Glomerular visceral epithelial cell (primary cell): ENCODE results near the gene SLC4A1AP.
"Not testable (repeated sequence)": the region's sequence is repeated elsewhere in the genome, so short reads cannot be mapped to it uniquely, and the experiment has no call there.

Source experiments
- DNase-seq: peaks from one replicate; pipeline ENCODE4 v3.0.0-alpha.2; 2016; ENCODE audit errors: extremely low spot score

The SLC4A1AP gene, protein sequence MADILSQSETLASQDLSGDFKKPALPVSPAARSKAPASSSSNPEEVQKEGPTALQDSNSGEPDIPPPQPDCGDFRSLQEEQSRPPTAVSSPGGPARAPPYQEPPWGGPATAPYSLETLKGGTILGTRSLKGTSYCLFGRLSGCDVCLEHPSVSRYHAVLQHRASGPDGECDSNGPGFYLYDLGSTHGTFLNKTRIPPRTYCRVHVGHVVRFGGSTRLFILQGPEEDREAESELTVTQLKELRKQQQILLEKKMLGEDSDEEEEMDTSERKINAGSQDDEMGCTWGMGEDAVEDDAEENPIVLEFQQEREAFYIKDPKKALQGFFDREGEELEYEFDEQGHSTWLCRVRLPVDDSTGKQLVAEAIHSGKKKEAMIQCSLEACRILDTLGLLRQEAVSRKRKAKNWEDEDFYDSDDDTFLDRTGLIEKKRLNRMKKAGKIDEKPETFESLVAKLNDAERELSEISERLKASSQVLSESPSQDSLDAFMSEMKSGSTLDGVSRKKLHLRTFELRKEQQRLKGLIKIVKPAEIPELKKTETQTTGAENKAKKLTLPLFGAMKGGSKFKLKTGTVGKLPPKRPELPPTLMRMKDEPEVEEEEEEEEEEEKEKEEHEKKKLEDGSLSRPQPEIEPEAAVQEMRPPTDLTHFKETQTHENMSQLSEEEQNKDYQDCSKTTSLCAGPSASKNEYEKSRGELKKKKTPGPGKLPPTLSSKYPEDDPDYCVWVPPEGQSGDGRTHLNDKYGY

GRCh38 chr2:27663285-27664153 is at the start of gene SLC4A1AP, which contains the start of gene SUPT7L:
Gene SLC4A1AP (plus strand): TSS chr2:27663889. CDS start chr2:27663915, 26 bp downstream.
Gene SUPT7L (minus strand): TSS chr2:27663614. CDS start chr2:27662192, 1,422 bp downstream.
- DNase-seq: peak; percentile 72

DNA sequence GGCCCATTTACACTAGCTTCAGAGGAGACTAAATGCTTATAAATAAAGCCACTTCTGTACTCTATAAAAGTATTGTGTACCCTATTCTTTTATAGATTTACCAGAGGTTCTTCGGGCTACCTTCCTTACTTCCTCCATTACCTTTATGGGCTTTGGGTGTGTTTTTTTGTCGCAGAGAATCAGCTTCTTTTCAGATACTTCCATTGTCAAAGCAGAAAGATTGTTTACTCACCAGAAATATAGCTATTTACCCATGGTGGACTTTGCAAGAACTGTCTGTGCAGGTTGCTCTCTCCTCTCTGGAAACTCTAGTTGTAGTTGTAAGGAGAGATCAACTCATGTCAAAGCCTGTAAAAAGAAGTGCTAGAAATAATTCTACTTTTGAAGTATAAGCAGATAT is 49.7 kb upstream of the SLC4A1AP start:
- no peak for DNase-seq

GRCh38 chr2:27615316-27615715 is 48.4 kb upstream of the SLC4A1AP start:
- no peak for DNase-seq

DNA sequence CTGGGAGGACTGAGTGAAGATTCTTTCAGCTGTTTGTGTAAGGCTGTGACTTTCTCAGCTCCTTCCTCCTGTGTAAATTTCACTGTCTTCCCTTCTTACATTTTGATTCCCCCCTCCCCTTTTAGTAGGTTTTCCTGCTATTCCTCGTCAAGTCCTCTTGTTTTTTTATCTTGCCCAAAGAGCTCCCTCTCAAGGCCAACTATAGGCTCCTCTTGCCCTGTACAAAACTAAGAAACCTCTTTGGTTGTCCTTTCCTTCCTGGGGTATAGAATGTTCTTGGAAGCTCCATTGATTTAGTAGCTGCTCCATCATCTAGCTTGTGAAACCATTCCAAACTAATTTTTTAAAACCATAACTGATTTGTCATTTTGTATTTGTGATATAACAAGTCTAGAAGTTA is 42.2 kb upstream of the SLC4A1AP start:
- no peak for DNase-seq

DNA sequence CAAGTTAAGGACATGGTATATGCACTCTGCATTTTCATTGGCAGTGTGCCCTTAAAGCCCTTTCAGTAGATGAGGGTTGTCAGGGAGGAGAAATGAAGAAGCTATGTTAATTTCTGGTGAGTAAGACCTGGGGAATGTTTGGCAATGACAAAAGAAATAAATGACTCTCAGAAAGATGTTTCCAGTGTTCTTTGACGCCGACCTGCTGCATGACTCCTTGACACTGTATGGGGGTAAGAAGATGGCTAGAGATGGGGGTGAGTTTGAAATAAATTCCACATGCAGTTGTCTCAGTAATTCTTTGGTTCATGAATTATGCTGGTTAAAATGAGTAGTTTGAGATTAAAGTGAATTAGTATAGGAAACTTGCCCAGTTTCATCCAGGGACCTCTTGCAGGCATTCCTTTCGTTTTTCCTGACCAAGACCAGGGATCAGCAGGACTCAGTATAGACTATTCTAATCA is 40.7 kb upstream of the SLC4A1AP start:
- DNase-seq: peak; percentile 74

DNA sequence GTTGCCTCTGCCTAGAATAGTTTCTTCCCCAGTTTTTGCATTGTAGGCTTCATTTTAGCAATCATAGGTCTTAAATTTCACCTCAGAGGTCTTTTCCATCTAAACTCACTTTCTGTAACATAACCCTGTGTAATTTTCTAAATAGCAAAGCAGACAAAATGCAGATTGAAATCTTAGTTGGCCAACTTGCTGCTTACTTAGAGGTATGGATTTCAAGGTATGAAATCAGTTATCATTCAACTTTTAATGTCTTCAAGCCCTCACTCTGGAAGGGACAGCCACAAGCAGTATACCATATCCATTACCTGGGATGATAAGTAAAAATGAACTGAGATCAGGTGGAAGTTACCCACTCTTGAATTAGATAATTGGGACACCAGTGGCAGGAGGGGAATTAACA is 38.7 kb upstream of the SLC4A1AP start:
- no peak for DNase-seq

GRCh38 chr2:27626323-27626722 is 37.4 kb upstream of the SLC4A1AP start:
- DNase-seq: not testable (repeated sequence)

DNA sequence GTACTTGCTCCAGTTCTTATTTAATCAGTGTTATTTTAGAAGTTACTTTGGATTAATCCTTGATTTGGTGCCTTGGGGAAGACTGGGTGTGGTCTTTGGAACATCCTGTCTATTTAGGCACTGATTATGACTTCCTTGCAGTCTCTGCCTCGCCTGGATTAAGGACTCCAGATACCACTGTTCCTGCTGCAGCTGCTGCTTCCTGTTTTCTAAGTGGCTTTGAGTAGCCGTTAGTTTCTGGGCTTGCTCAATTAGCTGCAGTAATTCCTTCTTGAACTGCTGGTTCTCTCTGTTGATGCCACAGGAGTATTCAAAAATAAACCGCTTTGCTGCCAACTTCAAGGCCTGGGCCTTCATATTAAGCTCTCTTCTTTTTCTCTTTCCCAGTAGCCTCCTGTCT is 36.8 kb upstream of the SLC4A1AP start:
- peak; percentile 16 for DNase-seq

DNA sequence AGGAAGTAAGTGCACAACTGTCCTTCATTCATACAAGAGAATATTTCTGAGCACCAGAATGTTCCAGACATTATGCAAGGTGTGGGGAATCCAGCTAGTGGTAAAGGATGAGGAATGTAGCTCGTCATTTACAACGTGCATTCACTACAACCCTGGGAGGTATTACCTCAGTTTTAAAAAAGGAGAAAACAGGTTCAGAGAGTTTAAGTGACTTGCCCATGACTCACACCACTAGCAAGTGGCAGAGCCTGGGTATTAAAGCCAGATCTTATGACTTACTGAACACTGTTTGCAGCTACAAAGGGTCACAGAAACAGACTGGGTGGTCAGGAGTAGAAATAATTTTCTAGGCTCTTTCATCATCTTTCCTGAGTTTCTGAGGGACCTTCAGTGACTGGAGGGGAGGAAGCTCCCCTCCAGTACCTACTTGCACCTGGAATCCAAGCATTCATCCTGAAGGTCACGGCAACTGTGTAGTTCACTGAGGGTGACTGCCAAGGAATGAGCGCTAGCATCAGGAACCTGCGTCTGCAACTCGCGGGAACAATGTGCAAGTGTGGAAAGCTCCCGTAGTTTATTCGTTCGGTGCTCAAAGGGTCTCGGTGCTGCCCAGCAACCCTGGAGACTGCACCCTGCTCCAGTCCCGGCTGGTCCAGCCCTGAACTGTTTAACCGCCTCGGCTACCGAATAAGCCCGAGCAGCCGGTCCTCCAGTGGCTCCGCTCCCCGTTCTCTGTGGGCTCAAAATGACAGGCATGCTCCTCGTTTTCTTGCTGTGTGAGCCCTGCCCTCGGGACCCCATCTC is 35.5 kb upstream of the SLC4A1AP start:
- peak; percentile 93 for DNase-seq

DNA sequence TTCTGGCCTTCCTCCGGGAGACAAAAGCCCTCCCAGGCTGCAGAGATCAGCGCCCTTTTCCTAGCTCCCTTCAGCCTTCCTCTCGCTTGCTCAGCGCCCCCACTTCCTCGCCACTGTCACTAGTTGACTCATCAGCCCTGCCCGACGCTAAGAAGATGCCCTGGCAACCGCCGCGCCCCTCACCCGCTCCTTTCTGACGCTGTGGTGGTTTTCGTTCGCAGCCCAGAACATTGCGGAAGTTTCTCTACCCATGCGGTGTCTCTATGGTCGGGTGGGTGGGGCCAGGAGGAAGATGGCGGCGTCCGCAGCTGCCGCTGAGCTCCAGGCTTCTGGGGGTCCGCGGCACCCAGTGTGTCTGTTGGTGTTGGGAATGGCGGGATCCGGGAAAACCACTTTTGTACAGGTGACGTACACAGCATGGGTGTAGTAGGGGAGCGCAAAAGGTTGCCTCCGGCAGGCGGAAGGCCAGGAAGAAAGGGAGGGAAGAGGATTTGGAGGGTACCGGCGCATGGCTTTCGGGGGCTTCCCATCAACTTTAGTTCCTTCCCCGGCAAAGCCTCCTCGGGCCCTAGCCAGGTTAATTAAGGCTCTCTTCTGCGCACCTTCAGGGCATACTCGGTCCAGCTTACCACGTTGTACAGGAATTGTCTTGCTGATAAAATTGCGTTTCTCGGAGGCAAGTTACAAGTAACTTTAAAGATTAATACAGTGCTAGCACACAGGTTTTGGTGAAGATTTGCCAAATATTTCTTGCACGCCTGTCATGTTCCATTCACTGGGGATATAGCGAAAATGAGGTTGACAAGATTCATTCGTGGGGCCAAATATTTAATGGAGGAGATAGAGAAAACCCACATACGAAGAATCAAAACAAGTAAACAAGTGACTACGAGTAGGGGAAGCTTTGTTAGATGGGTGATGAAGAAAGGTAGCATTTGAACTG is 34.7 kb upstream of the SLC4A1AP start, which contains the start of the genes CCDC121 and GPN1:
CCDC121 (minus strand) TSS at position 246 of the 943 bp plus-strand sequence. CDS start 1,213 bp downstream, outside the sequence.
GPN1 (plus strand) TSS at position 284 of the 943 bp plus-strand sequence; CDS start at position 293, 9 bp downstream.
- DNase-seq: peak; percentile 94

- DNase-seq: not testable (repeated sequence)
These were observed 33.4 kb upstream of the SLC4A1AP start for GRCh38 chr2:27630257-27630656.

- DNase-seq: no peak
These were observed 29.4 kb upstream of the SLC4A1AP start for GRCh38 chr2:27634291-27634690.

GRCh38 chr2:27636766-27637165 is 26.9 kb upstream of the SLC4A1AP start:
- no peak for DNase-seq

- peak; percentile 55 for DNase-seq
These were observed 25.6 kb upstream of the SLC4A1AP start for GRCh38 chr2:27638037-27638637.

DNA sequence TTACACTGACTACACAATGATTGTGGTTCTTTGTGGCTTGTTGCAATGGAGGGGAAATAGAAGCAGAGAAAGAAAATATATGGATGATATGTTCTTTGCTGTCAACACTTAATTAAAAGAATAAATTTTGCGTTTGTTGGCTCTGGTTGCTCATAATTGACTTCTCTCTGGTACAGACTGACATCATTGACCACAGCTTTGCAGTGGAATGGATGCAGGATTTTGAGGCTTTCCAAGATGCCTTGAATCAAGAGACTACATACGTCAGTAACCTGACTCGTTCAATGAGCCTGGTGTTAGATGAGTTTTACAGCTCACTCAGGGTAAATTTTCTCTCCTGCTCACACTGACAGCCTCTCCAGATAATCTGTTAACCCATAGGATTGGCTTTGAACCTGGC is 25.0 kb upstream of the SLC4A1AP start:
- peak; percentile 62 for DNase-seq

DNA sequence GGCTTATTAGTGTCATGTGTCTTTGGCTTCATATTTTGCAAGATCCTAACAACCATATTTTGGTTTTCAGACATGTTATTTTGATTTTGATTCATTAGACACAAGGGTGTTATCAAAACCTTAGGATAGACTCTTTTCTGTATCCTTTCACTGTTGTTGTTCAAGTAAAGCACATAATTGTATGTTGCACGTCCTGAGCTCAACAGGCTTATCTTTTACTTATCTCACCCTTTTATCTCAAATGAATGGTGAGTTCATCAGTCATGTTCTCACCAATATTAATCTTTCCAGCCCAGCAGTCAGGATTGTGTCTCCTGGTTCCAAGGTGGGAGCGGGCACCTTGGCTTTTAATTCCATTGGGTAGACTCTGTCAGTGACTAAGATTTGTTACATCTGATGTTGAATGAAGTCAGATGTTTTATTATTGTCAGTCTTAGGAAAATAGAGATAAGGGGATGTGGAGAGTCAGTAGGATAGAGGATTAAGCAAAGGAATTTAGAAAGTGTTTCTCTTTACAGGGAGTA is 22.9 kb upstream of the SLC4A1AP start:
- no peak for DNase-seq

- no peak for DNase-seq
These were observed 18.5 kb upstream of the SLC4A1AP start for GRCh38 chr2:27645197-27645596.

DNA sequence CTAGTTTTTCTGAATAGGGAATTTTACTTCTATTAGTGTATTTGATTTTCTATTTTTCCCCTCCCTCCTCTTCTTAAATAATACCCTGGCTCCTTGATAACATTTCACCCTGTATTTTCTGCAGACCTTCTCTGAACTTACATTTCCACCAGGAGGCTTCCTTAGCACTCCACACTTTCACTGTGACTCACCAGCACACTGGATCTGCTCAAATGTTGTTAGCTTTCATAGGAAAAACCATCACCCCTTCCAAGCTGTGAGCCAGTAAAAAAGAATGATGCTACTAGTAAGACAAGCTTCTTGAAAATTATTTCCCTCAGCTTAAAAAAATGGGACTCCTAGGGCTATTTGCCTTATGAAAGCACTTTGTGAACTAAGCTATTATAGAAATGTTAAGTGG is 16.4 kb upstream of the SLC4A1AP start:
- DNase-seq: no peak

- DNase-seq: no peak
These were observed 16.0 kb upstream of the SLC4A1AP start for GRCh38 chr2:27647737-27648136.
